Endothelial cell of umbilical vein (primary cell): ENCODE measurements around the gene INTS7. TPM values are rescaled to one million over a fixed set of nuclear protein-coding genes. Genes with fewer than 3 reads are reported as not detected.

ENCODE experiments used
- BruUV-seq: library from RNA; stranded (reverse); fragments of 400-500 nt; replicated peaks from 2 replicates; lab custom pipeline; 2021; lab: Mats Ljungman, UMichigan
- CTCF ChIA-PET: fragments of 300-600, 350-600 bp; sonication (Branson Sonifier 250); formaldehyde crosslinking; loops from one replicate; lab custom pipeline; 2021; ENCODE audit warnings: antibody characterized with exemption, inconsistent platforms; lab: Charles Lee
- POLR2A ChIA-PET: fragments of 300-600, 350-600 bp; sonication (Branson Sonifier 250); formaldehyde crosslinking; loops from one replicate; lab custom pipeline; 2021; ENCODE audit warnings: antibody characterized with exemption, inconsistent platforms; lab: Charles Lee
- DNase-seq: peaks from one replicate; pipeline ENCODE4 v3.0.0-alpha.2; 2011; ENCODE audit warnings: low read depth, low spot score
- FAIRE-seq: peaks from 2 replicates; lab custom pipeline; 2011; peaks lifted over from hg19 to GRCh38; lab: Jason Lieb, UNC
- H2AFZ ChIP-seq: 2 replicates; pipeline ENCODE4 v1.6.0; 2012; ENCODE audit warnings: low read depth, low read length, control low read depth, inconsistent platforms
- H3K27ac ChIP-seq: 2 replicates; pipeline ENCODE4 v1.5.1; 2011; ENCODE audit warnings: low read depth, mild to moderate bottlenecking, control low read depth, low read length, moderate library complexity; ENCODE audit not compliant: insufficient read depth
- H3K27me3 ChIP-seq, 2 experiments: 2 replicates each; pipeline versions ENCODE4 v1.6.0 to v1.6.1; 2011; ENCODE audit warnings: low read length in 2 of 2, mixed read lengths in 1 of 2; ENCODE audit not compliant: control insufficient read depth in 2 of 2, insufficient read depth in 2 of 2
- H3K36me3 ChIP-seq, 2 experiments: 2 replicates in 1 of 2; 3 replicates in 1 of 2; pipeline ENCODE4 v1.5.1; 2011; ENCODE audit warnings: low read length in 2 of 2, mild to moderate bottlenecking in 1 of 2, moderate library complexity in 1 of 2; ENCODE audit not compliant: control insufficient read depth in 2 of 2, insufficient read depth in 2 of 2; ENCODE audit errors: extremely low read depth in 1 of 2
- H3K4me1 ChIP-seq: 3 replicates; pipeline ENCODE4 v1.5.1; 2011; ENCODE audit warnings: mild to moderate bottlenecking, low read length; ENCODE audit not compliant: control insufficient read depth, insufficient read depth; ENCODE audit errors: extremely low read depth
- H3K4me2 ChIP-seq: 2 replicates; pipeline ENCODE4 v1.6.1; 2011; ENCODE audit warnings: low read length, control low read depth, mixed read lengths; ENCODE audit not compliant: insufficient read depth
- H3K4me3 ChIP-seq, 3 experiments: fragments of 200-600 bp in 1 of 3; sonication (generic), shearing (Covaris generic) in 1 of 3; replicated peaks in 1 of 3; 2 replicates each; pipeline ENCODE4 v1.5.1; 2011 to 2016; ENCODE audit warnings: control low read depth in 3 of 3, low read length in 3 of 3, mild to moderate bottlenecking in 2 of 3, inconsistent platforms in 1 of 3, low read depth in 1 of 3, moderate library complexity in 1 of 3; ENCODE audit not compliant: insufficient read depth in 1 of 3
- H3K79me2 ChIP-seq: 2 replicates; pipeline ENCODE4 v1.6.0; 2012; ENCODE audit warnings: low read length, inconsistent platforms; ENCODE audit not compliant: control insufficient read depth, insufficient read depth
- H3K9ac ChIP-seq: replicated peaks from 2 replicates; pipeline ENCODE3; 2011; ENCODE audit warnings: low read length, control low read depth; ENCODE audit not compliant: insufficient read depth; ENCODE audit errors: extremely low read depth
- H3K9me1 ChIP-seq: replicated peaks from 3 replicates; pipeline ENCODE4 v1.6.0; 2011; ENCODE audit warnings: mild to moderate bottlenecking, low read length; ENCODE audit not compliant: control insufficient read depth, insufficient read depth; ENCODE audit errors: extremely low read depth
- H3K9me3 ChIP-seq: replicated peaks from 2 replicates; pipeline ENCODE4 v1.5.1; 2012; ENCODE audit warnings: low read length, inconsistent platforms; ENCODE audit not compliant: control insufficient read depth, insufficient read depth
- H4K20me1 ChIP-seq: replicated peaks from 2 replicates; pipeline ENCODE3; 2011; ENCODE audit warnings: mild to moderate bottlenecking, low read length; ENCODE audit not compliant: control insufficient read depth, insufficient read depth; ENCODE audit errors: extremely low read depth
- EZH2 ChIP-seq: IDR thresholded peaks from 2 replicates; pipeline ENCODE4 v1.6.1; 2012; ENCODE audit warnings: borderline replicate concordance, low read depth, mild to moderate bottlenecking, moderate library complexity, low read length, inconsistent platforms; ENCODE audit not compliant: severe bottlenecking
- FOS ChIP-seq: IDR thresholded peaks from 2 replicates; pipeline ENCODE4 v1.6.1; 2011; ENCODE audit warnings: mild to moderate bottlenecking, low read length, moderate library complexity, borderline replicate concordance; ENCODE audit not compliant: insufficient read depth
- GATA2 ChIP-seq: IDR thresholded peaks from 2 replicates; pipeline ENCODE4 v1.7.0; 2011; ENCODE audit warnings: low read depth, mild to moderate bottlenecking, moderate library complexity, mixed read lengths, low read length; ENCODE audit not compliant: insufficient read length, insufficient read depth
- JUN ChIP-seq: IDR thresholded peaks from 2 replicates; pipeline ENCODE4 v1.6.1; 2011; ENCODE audit warnings: borderline replicate concordance, low read depth; ENCODE audit not compliant: insufficient read length, insufficient read depth
- MYC ChIP-seq: IDR thresholded peaks from one replicate; pipeline ENCODE4 v1.6.1; 2011; ENCODE audit warnings: mild to moderate bottlenecking, low read depth, low read length
- POLR2A ChIP-seq: IDR thresholded peaks from 2 replicates; pipeline ENCODE4 v1.6.1; 2012; ENCODE audit warnings: low read depth, mild to moderate bottlenecking, control low read depth, low read length
- POLR2AphosphoS5 ChIP-seq: IDR thresholded peaks from 2 replicates; pipeline ENCODE4 v1.6.1; 2012; ENCODE audit warnings: low read depth, mild to moderate bottlenecking, control low read depth, low read length, moderate library complexity; ENCODE audit not compliant: insufficient read depth
- dilution Hi-C: fragments of 300-500 bp; cut with MboI; formaldehyde crosslinking; loops from one replicate; pipeline ENCODE4 v1.15.0; 2019; ENCODE audit warnings: low sequenced_read_pairs; ENCODE audit not compliant: extremely low pct_ligation_motif_present
- intact Hi-C: fragments of 100-400 bp; cut with micrococcal nuclease; formaldehyde crosslinking; loops from one replicate; pipeline ENCODE4 v1.10.0; 2022
- polyA plus RNA-seq, 4 experiments: library from polyadenylated mRNA; depleted of rRNA in 3 of 4; stranded (reverse) in 3 of 4; unstranded in 1 of 4; fragments of >200 nt; gene quantifications; 2 replicates each; pipeline versions ENCODE4 v1.2.1 to v1.2.3, GENCODE V29; 2011 to 2012; ENCODE audit warnings: missing spikeins in 1 of 4
- total RNA-seq: library from RNA; stranded (reverse); gene quantifications from 2 replicates; pipeline ENCODE4 v1.2.3, GENCODE V29; 2021
- TF ChIP-seq, protein P1 (sequence below), 2 donors: IDR thresholded peaks; 1 replicate in 1 of 2; 2 replicates in 1 of 2; pipeline ENCODE4 v1.5.1; 2011; ENCODE audit warnings: low read length in 2 of 2, mild to moderate bottlenecking in 2 of 2, moderate library complexity in 2 of 2, control low read depth in 1 of 2, inconsistent platforms in 1 of 2, low read depth in 1 of 2; ENCODE audit not compliant: insufficient read depth in 1 of 2; ENCODE audit errors: extremely low read depth in 1 of 2
- TF ChIP-seq, protein P2 (sequence below): IDR thresholded peaks from 2 replicates; pipeline ENCODE4 v1.6.1; 2011; ENCODE audit not compliant: insufficient read depth, insufficient read length

The INTS7 gene
- total and polyA plus RNA-seq, 2 donors (not counting 3 experiments of a cell fraction or from before 2014, with no cell fraction given): 9.1 to 18.1 TPM

DNA sequence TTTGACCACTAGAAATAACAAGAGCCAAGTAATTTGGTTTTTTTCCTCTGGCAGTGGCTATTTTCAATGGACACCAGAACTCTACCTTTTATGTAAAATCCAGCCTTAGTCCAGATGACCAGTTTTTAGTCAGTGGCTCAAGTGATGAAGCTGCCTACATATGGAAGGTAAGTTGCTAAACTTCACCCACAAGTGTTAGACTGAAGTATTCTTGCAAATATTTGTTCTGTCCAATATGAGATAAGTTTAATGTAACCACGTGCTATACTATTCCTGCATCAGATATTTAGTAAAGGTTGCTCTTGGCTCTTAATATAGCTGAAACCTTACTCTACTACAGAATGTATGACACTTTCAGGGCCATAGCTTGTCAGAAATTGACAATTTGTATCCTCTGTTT lies 36.7 kb upstream of the INTS7 start:
- Histone ChIP-seq H3K36me3 (peaks cover 0 to 2% of the 10 kb centered on the region in 2 experiments), H3K4me1 (peaks cover 17% of the 10 kb centered on the region), H3K4me2 (no peak overlapping the region), H3K79me2 (no peaks in the 10 kb centered on the region), H3K9ac (no peak overlapping the region), H3K4me3 (no peak overlapping the region), H3K27ac (no peak overlapping the region), H4K20me1 (no peaks in the 10 kb centered on the region), H2AFZ (no peak overlapping the region), H3K9me3 (no peaks in the 10 kb centered on the region), H3K27me3 (no peaks in the 10 kb centered on the region), H3K9me1 (no peaks in the 10 kb centered on the region)
- no peak for DNase-seq
- intact Hi-C loops (no loop called here), dilution Hi-C loops (no loop called here)
- no peak for FAIRE-seq
- POLR2A ChIA-PET: no interaction called here
- TF ChIP-seq, protein P1, sequence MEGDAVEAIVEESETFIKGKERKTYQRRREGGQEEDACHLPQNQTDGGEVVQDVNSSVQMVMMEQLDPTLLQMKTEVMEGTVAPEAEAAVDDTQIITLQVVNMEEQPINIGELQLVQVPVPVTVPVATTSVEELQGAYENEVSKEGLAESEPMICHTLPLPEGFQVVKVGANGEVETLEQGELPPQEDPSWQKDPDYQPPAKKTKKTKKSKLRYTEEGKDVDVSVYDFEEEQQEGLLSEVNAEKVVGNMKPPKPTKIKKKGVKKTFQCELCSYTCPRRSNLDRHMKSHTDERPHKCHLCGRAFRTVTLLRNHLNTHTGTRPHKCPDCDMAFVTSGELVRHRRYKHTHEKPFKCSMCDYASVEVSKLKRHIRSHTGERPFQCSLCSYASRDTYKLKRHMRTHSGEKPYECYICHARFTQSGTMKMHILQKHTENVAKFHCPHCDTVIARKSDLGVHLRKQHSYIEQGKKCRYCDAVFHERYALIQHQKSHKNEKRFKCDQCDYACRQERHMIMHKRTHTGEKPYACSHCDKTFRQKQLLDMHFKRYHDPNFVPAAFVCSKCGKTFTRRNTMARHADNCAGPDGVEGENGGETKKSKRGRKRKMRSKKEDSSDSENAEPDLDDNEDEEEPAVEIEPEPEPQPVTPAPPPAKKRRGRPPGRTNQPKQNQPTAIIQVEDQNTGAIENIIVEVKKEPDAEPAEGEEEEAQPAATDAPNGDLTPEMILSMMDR (IDR thresholded peaks at IDR 0.05; ENCODE audit: extremely low read depth in 1 of 2, insufficient read depth in 1 of 2, low read depth in 1 of 2, low read length in 2 of 2): no peak
- TF ChIP-seq EZH2 (no peak), FOS (no peak), POLR2A (no peak), MYC (no peak), POLR2AphosphoS5 (no peak), JUN (no peak), GATA2 (no peak)
- TF ChIP-seq, protein P2, sequence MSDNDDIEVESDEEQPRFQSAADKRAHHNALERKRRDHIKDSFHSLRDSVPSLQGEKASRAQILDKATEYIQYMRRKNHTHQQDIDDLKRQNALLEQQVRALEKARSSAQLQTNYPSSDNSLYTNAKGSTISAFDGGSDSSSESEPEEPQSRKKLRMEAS: no peak
- BruUV-seq: no TSS peak
- CTCF ChIA-PET: interaction anchor here (2.1 to 5.5 kb wide), 16 partner anchors 16 to 391 kb away, joined by 15 to 190 read pairs (median 30); partner anchors contain the start of genes DTL and INTS7
